MM.1S (cell line): ENCODE results near the gene MBTPS1.

Experiments used
- CTCF ChIP-seq: fragments of 300-600 bp; sonication (generic); IDR thresholded peaks from 2 replicates; pipeline ENCODE4 v1.5.1; 2016; ENCODE audit warnings: antibody characterized with exemption, low read length, mixed read lengths
- EZH2 ChIP-seq: fragments of 300-600 bp; sonication (generic); optimal IDR thresholded peaks from 2 replicates; pipeline ENCODE3; 2017; ENCODE audit warnings: low read depth, mild to moderate bottlenecking, antibody characterized with exemption, low read length, mixed read lengths
- EZH2phosphoT487 ChIP-seq: fragments of 300-600 bp; sonication (generic); IDR thresholded peaks from 2 replicates; pipeline ENCODE4 v1.6.1; 2018; ENCODE audit warnings: antibody characterized with exemption, low read length

DNA sequence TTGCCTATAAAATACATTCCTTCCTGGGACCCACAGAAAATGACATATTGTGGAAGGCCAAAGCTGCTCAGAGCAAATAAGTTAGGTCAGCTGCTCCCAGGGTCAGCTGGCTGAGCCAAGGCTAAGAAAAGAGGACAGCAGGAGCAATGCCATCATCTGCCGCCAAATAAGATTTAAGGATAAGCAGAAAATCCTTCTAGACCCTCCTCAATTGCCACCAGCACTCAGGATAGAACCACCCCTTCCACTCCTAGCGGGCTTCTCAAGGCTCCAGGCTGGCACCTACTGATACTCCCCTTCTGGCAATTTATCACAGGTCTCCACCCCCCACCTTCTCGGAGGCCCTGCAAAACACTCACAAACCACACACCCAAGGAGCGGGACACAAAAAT, 22.9 kb downstream of the MBTPS1 start:
- TF ChIP-seq CTCF (no peak), EZH2phosphoT487 (no peak), EZH2 (no peak)
